Ascending aorta (tissue), 2 donors: Measurements from ENCODE around the gene LRFN4. TPM values are rescaled to one million over a fixed set of nuclear protein-coding genes. Genes with fewer than 3 reads are reported as not detected.

Source experiments
- DNase-seq, 2 donors: peaks; one replicate each; pipeline ENCODE4 v3.0.0-alpha.2; 2019; ENCODE audit warnings: low spot score in 2 of 2
- H3K27ac ChIP-seq, 2 donors: fragments of 200-600 bp; sonication (generic); one replicate each; pipeline ENCODE4 v1.5.1; 2016 to 2017; ENCODE audit warnings: mild to moderate bottlenecking in 1 of 2
- H3K27me3 ChIP-seq: fragments of 200-600 bp; sonication (generic); one replicate; pipeline ENCODE4 v1.5.1; 2017
- H3K36me3 ChIP-seq, 2 donors: fragments of 200-600 bp; sonication (generic); one replicate each; pipeline ENCODE4 v1.5.1; 2016
- H3K4me1 ChIP-seq, 2 donors: fragments of 200-600 bp; sonication (generic); one replicate each; pipeline ENCODE4 v1.5.1; 2016 to 2017; ENCODE audit warnings: mild to moderate bottlenecking in 1 of 2
- H3K4me3 ChIP-seq, 2 donors: fragments of 200-600 bp; sonication (generic); one replicate each; pipeline ENCODE4 v1.5.1; 2016 to 2017; ENCODE audit warnings: mild to moderate bottlenecking in 1 of 2
- H3K9me3 ChIP-seq, 2 donors: fragments of 200-600 bp; sonication (generic); one replicate each; pipeline ENCODE4 v1.5.1; 2016
- CTCF ChIP-seq, 3 experiments: fragments of 200-600 bp in 2 of 3; fragments of 450-650 bp in 1 of 3; sonication (generic) in 2 of 3; IDR thresholded peaks; one replicate each; pipeline ENCODE4 v1.5.1; 2016 to 2019; ENCODE audit warnings: antibody characterized with exemption in 3 of 3, mild to moderate bottlenecking in 1 of 3, moderate library complexity in 1 of 3
- intact Hi-C: fragments of 100-400 bp; cut with DNase I; formaldehyde crosslinking; loops from one replicate; pipeline ENCODE4 v1.15.1; 2023
- total RNA-seq: library from RNA; depleted of rRNA; stranded (reverse); fragments of >200 nt; gene quantifications from one replicate; pipeline ENCODE4 v1.1.0, GENCODE V29; 2016

The LRFN4 gene
- total RNA-seq, 1 donor from 2014 or later = 60.5 TPM

GRCh38 chr11:66879000-66879399 lies 22.1 kb downstream of the LRFN4 start:
- TF ChIP-seq CTCF (IDR thresholded peaks at IDR 0.05) = no peak
- Histone ChIP-seq H3K27me3 (no peaks in the 10 kb centered on the region), H3K4me1 (no peaks in the 10 kb centered on the region), H3K36me3 (no peaks in the 10 kb centered on the region), H3K9me3 (no peaks in the 10 kb centered on the region), H3K4me3 (no peak overlapping the region), H3K27ac (no peak overlapping the region)
- DNase-seq = no peak
- intact Hi-C loops = no loop called here

DNA sequence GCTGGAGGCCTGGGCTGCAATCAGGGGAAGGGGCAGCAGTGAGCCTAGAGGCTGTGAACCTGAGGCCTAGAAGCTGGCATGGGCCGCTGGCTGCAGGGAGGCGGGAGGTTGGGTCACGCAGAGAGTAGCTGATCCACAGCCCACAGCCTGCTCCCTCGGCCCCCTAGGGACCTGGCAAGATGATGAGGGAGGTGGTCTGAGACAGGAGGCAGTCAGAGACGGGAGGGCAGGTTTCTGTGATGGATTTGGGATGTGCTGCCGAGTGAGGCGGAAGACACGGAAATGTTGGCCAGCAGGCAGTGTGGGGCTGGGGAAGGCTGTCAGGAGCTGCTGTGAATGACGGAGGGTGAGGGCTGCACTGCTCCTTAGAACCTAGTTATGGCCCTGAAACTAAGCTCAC lies 22.7 kb downstream of the LRFN4 start:
- H3K9me3 ChIP-seq = no peaks in the 10 kb centered on the region
- no peaks in the 10 kb centered on the region for H3K36me3 ChIP-seq
- H3K4me1 ChIP-seq = no peaks in the 10 kb centered on the region
- no peak overlapping the region for H3K27ac ChIP-seq
- no peak for DNase-seq
- intact Hi-C loops = no loop called here
- TF ChIP-seq CTCF (IDR thresholded peaks at IDR 0.05) = no peak
- H3K27me3 ChIP-seq = no peaks in the 10 kb centered on the region
- no peak overlapping the region for H3K4me3 ChIP-seq

DNA sequence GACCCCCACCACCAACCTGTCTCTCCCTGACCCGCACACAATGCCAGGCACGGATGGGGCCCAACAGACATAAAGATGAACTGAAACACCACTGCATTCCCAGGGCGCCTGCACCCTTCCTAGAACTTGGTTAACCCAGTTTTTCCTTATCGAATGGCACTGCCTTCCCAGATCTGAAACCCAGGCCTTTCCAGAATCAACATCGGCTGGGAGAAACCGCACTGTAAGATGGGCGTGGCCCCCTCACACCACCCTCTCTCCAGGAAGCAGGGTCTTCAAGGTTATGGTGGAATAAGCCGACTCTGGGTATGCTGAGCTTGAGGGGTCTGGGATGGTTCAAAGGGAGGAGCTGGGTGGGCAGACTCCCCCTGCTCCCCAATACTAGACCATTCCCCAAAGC lies 23.1 kb downstream of the LRFN4 start:
- TF ChIP-seq CTCF (IDR thresholded peaks at IDR 0.05) = no peak
- Histone ChIP-seq H3K27me3 (no peaks in the 10 kb centered on the region), H3K4me1 (no peaks in the 10 kb centered on the region), H3K4me3 (no peak overlapping the region), H3K36me3 (no peaks in the 10 kb centered on the region), H3K9me3 (no peaks in the 10 kb centered on the region), H3K27ac (no peak overlapping the region)
- intact Hi-C loops = no loop called here
- no peak for DNase-seq

DNA sequence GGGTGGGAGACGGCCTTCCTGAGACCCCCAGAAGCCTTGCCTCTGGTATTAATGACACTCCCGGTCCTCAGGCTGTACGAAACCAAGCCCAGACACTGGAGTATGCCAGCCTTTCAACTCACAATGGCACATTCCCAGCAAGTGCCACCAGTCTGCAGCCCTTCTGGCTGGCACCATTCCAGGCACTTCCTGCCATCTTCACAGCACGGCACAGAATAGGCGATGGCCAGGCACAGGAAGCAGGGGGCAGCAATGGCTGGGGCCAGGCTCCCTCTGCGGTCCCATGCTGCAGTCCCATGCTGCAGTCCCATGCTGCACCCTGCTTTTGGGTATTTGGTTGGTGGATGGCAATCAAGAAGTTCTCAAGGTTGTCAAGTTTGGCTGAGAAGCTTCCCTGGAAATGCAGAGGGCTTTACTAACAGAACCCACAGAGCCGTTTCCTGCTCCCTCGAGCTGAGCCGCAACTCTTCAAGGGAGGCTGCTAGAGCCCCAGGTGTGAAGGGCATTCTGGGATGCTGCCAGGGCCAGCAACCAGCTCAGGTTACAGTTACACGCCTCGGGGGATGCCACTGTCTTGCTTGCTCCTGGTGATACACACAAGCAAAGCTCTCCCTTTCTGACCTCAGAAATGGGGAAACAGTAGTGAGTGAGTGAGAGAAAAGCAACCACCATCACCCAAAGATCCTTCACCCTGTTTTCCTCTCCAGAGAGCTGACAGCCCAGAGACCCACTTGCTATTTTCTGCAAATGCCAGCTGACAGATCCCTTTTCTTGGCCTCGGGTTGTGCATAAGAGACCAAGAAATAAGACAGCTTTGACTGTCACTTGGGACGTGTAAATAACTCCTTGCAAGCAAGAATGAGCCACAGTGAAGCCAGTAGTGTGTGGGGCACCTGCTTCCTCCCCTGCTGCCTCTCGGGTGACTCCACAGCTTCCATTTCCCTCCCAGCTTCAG lies 23.9 kb downstream of the LRFN4 start:
- Histone ChIP-seq H3K9me3 (no peaks in the 10 kb centered on the region), H3K27me3 (no peaks in the 10 kb centered on the region), H3K36me3 (no peaks in the 10 kb centered on the region), H3K4me1 (no peaks in the 10 kb centered on the region), H3K27ac (no peak overlapping the region), H3K4me3 (no peak overlapping the region)
- DNase-seq = no peak
- no peak for TF ChIP-seq CTCF (IDR thresholded peaks at IDR 0.05)
- intact Hi-C loops = no loop called here

DNA sequence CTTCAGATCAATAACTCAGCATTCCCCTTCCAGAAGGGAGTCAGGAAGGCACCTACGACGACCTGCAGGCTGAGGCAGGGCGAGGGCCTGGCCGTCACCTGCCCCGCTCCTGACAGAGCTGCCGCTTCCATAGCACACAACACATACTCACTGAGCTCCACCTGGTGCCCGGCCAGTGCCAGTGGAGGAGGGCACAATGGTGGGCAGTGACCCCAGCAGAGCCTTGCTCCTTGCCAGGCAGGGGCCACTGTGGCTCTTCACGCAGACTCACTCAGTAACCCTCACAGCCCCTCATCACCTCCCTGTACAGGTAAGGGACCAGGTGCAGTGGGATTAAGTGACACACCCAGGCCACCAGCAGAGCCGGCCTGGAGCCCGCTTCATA lies 24.6 kb downstream of the LRFN4 start:
- H3K4me3 ChIP-seq = no peak overlapping the region
- no peak for DNase-seq
- H3K9me3 ChIP-seq = no peaks in the 10 kb centered on the region
- no peaks in the 10 kb centered on the region for H3K36me3 ChIP-seq
- no peak for TF ChIP-seq CTCF (IDR thresholded peaks at IDR 0.05)
- no peaks in the 10 kb centered on the region for H3K4me1 ChIP-seq
- intact Hi-C loops = no loop called here
- no peak overlapping the region for H3K27ac ChIP-seq
- H3K27me3 ChIP-seq = no peaks in the 10 kb centered on the region
